ENCODE data around the gene TIGD2.

Gene TIGD2

DNA sequence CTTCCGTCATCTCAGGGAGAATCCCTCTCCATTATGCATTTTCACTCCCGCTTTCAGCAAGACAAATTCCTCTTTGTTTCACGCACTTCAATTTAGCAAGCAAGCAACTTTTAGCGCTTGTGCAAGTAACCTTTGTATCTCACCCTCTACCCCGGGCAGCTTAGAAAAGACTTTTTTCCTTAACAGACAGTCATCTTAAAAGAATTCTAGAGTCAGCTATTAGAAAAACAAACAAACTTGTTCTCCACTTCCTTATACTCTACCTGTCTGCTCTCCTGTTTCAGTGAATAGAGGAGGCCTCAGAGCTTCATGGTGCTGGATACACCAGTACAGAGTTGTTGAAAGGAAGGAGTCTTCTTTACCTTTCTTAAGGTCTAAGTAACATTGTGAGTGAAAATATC, 12.1 kb downstream of the TIGD2 start:
- Histone ChIP-seq H3K36me3 (replicated peaks; ENCODE audit: low read depth, low read length) (no peaks in the 10 kb centered on the region), H3K27ac (ENCODE audit: low read length) (no peak overlapping the region), H4K20me1 (ENCODE audit: insufficient read depth, low read length) (no peaks in the 10 kb centered on the region), H3K4me1 (ENCODE audit: low read length) (no peaks in the 10 kb centered on the region), H3K4me2 (ENCODE audit: low read length) (no peak overlapping the region), H2AFZ (ENCODE audit: low read depth, low read length) (no peak overlapping the region), H3K9me3 (ENCODE audit: insufficient read depth, low read length) (no peaks in the 10 kb centered on the region), H3K4me3 (ENCODE audit: low read length) (no peak overlapping the region), H3K79me2 (ENCODE audit: low read length) (no peaks in the 10 kb centered on the region), H3K27me3 (ENCODE audit: low read depth, low read length) (no peaks in the 10 kb centered on the region), H3K9ac (ENCODE audit: low read length) (no peak overlapping the region)
- TF ChIP-seq EZH2phosphoT487 (IDR thresholded peaks at IDR 0.05; ENCODE audit: low read depth), result no peak
- TF ChIP-seq, protein P1, sequence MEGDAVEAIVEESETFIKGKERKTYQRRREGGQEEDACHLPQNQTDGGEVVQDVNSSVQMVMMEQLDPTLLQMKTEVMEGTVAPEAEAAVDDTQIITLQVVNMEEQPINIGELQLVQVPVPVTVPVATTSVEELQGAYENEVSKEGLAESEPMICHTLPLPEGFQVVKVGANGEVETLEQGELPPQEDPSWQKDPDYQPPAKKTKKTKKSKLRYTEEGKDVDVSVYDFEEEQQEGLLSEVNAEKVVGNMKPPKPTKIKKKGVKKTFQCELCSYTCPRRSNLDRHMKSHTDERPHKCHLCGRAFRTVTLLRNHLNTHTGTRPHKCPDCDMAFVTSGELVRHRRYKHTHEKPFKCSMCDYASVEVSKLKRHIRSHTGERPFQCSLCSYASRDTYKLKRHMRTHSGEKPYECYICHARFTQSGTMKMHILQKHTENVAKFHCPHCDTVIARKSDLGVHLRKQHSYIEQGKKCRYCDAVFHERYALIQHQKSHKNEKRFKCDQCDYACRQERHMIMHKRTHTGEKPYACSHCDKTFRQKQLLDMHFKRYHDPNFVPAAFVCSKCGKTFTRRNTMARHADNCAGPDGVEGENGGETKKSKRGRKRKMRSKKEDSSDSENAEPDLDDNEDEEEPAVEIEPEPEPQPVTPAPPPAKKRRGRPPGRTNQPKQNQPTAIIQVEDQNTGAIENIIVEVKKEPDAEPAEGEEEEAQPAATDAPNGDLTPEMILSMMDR (IDR thresholded peaks at IDR 0.05; ENCODE audit: low read depth, low read length), result no peak

DNA sequence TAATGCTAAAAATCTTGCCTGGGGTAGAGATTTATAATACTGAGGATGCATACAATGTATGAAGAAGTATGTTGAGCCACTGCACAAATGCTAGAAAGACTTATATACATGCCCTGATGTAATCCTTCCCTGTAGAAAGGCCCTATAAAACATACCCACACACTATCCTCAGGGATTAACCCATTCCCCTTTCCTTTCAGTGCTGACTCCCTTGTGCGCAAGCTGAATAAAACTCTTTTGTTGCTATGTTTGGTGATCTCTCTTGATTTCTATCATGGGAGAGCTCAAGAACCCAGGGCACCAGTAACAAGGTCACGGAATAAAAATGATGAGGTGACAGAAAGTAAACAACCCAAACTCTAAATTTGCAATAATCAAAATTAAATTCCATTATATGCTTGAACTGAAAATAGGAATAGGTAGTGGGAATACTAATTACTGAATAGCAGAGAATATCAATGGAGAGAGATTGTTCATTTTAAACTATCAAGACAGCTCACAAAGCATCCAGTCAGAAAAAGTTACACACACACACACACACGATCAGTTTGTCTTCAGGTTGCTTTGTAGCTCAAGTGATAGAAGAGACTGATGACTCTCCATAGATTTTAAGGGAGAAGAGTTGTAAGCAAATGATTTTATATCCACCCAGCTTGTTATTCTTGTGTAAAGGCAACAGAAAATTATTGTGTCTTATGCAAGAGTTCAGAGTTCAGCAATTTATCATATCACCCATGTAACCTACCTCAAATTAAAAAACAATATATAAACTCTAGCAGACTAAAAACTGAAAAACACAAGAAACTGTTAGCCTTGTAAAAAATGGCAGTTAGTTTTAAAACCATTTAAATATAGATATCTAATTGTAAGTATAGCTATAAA, 14.8 kb downstream of the TIGD2 start:
- TF ChIP-seq, protein P1 (IDR thresholded peaks at IDR 0.05; ENCODE audit: low read depth, low read length), result no peak
- TF ChIP-seq EZH2phosphoT487 (IDR thresholded peaks at IDR 0.05; ENCODE audit: low read depth), result no peak
- no peak overlapping the region for H2AFZ ChIP-seq (ENCODE audit: low read depth, low read length)
- no peaks in the 10 kb centered on the region for H3K9me3 ChIP-seq (ENCODE audit: insufficient read depth, low read length)
- no peak overlapping the region for H3K4me2 ChIP-seq (ENCODE audit: low read length)
- no peaks in the 10 kb centered on the region for H3K36me3 ChIP-seq (replicated peaks; ENCODE audit: low read depth, low read length)
- H3K27me3 ChIP-seq (ENCODE audit: low read depth, low read length), result no peaks in the 10 kb centered on the region
- no peak overlapping the region for H3K27ac ChIP-seq (ENCODE audit: low read length)
- no peaks in the 10 kb centered on the region for H3K4me1 ChIP-seq (ENCODE audit: low read length)
- H3K9ac ChIP-seq (ENCODE audit: low read length), result no peak overlapping the region
- H4K20me1 ChIP-seq (ENCODE audit: insufficient read depth, low read length), result no peaks in the 10 kb centered on the region
- no peaks in the 10 kb centered on the region for H3K79me2 ChIP-seq (ENCODE audit: low read length)
- no peak overlapping the region for H3K4me3 ChIP-seq (ENCODE audit: low read length)

DNA sequence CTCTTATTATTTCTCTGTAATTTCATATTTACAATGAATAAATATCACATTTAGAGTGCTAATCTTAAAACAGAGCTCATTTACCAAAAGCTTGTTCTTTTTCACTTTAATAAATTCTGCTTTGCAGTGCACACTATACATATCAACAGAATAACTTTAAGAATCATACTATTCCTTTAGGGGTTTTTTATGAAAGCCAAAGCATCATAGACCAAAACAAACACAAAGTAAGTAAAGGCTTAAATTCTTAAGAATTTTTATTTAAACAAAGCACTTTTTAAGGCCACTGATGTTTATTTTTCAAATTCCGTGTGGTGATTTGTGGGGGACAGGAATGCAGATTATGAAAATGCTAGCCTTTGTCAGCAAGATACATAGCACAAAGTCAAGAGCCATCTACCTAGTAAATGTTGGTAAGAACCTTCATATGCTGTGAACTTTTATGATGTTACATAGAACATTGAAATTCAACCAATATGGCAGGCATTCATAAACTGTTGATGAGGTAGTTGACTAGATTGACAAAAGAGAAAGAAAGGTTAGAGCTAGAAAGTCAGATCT, 17.8 kb downstream of the TIGD2 start:
- H2AFZ ChIP-seq (ENCODE audit: low read depth, low read length), result no peak overlapping the region
- H3K9ac ChIP-seq (ENCODE audit: low read length), result no peak overlapping the region
- H3K27me3 ChIP-seq (ENCODE audit: low read depth, low read length), result no peaks in the 10 kb centered on the region
- no peaks in the 10 kb centered on the region for H4K20me1 ChIP-seq (ENCODE audit: insufficient read depth, low read length)
- TF ChIP-seq, protein P1 (IDR thresholded peaks at IDR 0.05; ENCODE audit: low read depth, low read length), result no peak
- no peaks in the 10 kb centered on the region for H3K36me3 ChIP-seq (replicated peaks; ENCODE audit: low read depth, low read length)
- H3K9me3 ChIP-seq (ENCODE audit: insufficient read depth, low read length), result no peaks in the 10 kb centered on the region
- no peak overlapping the region for H3K4me3 ChIP-seq (ENCODE audit: low read length)
- H3K4me2 ChIP-seq (ENCODE audit: low read length), result no peak overlapping the region
- no peaks in the 10 kb centered on the region for H3K79me2 ChIP-seq (ENCODE audit: low read length)
- no peak overlapping the region for H3K27ac ChIP-seq (ENCODE audit: low read length)
- H3K4me1 ChIP-seq (ENCODE audit: low read length), result no peaks in the 10 kb centered on the region

- Histone ChIP-seq H4K20me1 (ENCODE audit: insufficient read depth, low read length) (no peaks in the 10 kb centered on the region), H2AFZ (ENCODE audit: low read depth, low read length) (no peak overlapping the region), H3K36me3 (replicated peaks; ENCODE audit: low read depth, low read length) (no peaks in the 10 kb centered on the region), H3K27me3 (ENCODE audit: low read depth, low read length) (no peaks in the 10 kb centered on the region), H3K4me3 (ENCODE audit: low read length) (no peak overlapping the region), H3K79me2 (ENCODE audit: low read length) (no peaks in the 10 kb centered on the region), H3K9ac (ENCODE audit: low read length) (no peak overlapping the region), H3K4me2 (ENCODE audit: low read length) (no peak overlapping the region), H3K9me3 (ENCODE audit: insufficient read depth, low read length) (no peaks in the 10 kb centered on the region), H3K27ac (ENCODE audit: low read length) (no peak overlapping the region), H3K4me1 (ENCODE audit: low read length) (no peaks in the 10 kb centered on the region)
- TF ChIP-seq EZH2phosphoT487 (IDR thresholded peaks at IDR 0.05; ENCODE audit: low read depth), result no peak
Observed at GRCh38 chr4:89134775-89135319, 23.5 kb downstream of the TIGD2 start.

All from OCI-LY3 (cell line).